Activated T-helper 1 cell treated with Interleukin-2 at 50 U/mL for 16 hours (primary cell): Measurements from ENCODE around the gene SYNJ2.

Experiments
- DNase-seq: peaks from one replicate; pipeline ENCODE4 v3.0.0-alpha.2; 2020; ENCODE audit warnings: low read depth

The SYNJ2 gene

DNA sequence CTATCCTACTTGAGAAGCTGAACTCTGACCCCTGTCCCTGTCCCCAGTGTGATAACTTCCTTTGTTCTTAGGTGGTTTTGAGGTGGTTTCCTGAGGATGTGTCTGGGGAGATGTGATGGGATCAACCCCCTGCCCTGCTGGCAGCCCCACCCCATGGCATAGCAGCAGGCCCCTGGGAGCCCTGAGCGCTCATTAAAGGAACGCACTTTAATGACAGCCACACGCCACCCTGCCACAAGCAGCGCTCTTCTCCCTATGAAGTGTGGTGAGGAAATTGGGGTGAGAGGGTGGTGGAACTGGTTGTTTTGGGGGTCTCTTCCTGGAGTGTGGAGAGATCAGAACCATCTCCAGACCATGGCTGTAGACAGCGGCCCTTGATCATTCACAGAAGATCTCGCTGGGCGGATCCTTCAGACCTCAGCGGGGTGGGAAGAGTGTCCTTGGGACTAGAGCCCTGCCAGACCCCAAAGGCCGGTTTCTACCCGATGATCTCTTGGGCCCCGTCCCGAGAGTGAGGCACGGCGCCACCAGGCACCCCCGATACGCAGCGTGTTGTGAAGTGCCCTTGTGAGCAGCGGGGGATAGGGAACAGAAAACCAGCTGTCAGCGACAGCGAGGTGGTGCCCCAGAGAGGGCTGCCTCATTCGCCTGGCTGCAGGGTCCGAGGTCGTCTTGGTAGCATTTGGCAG lies 45.4 kb downstream of the SYNJ2 start:
- no peak for DNase-seq

GRCh38 chr6:158027590-158028285 lies 46.1 kb downstream of the SYNJ2 start:
- DNase-seq = no peak

DNA sequence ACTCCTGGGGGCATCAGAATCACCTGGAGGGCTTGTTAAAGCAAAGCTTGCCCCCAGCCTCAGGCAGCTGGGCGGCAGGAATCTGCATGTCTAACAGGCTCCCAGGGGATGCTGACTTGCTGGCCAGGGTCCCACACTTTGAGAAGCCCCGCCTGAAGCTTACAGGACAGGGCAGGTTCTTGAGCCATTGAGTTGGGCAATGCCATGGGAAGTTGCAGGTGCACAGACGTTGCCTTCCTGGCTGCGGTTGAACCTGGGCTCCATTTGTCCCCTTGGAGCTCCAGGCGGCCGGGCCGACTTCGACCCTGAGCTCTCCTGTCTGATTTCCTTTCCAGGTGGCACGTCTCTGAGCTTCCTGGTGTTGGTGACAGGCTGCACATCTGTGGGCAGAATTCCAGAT lies 46.8 kb downstream of the SYNJ2 start:
- DNase-seq = no peak

GRCh38 chr6:158028876-158029275 lies 47.2 kb downstream of the SYNJ2 start:
- DNase-seq = no peak

DNA sequence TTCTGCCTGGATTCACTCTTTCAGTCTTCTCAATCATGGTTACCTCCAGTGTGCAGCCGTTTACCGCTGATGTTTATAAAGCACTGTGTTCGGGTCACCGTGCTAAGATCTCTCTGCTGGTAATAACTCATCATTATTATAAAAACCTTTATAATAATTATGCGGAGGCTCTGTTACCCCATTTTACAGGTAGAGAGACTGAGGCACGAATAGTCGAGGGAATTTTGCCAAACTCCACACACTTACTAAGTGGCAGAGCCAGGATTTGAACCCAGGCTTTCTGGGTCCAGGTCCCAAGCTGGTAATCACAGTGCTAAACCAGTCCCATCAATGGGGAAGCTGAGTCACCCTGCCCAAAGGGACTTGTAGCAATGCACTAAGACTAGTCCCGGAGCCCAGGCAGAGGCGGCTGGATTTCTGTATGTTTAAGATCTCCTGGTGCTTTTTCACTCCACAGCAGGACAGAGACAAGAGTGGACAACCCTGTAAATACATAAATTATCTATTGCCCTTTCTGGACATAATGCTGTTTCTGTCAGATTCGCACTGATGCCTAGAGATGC lies 48.1 kb downstream of the SYNJ2 start:
- DNase-seq = no peak

DNA sequence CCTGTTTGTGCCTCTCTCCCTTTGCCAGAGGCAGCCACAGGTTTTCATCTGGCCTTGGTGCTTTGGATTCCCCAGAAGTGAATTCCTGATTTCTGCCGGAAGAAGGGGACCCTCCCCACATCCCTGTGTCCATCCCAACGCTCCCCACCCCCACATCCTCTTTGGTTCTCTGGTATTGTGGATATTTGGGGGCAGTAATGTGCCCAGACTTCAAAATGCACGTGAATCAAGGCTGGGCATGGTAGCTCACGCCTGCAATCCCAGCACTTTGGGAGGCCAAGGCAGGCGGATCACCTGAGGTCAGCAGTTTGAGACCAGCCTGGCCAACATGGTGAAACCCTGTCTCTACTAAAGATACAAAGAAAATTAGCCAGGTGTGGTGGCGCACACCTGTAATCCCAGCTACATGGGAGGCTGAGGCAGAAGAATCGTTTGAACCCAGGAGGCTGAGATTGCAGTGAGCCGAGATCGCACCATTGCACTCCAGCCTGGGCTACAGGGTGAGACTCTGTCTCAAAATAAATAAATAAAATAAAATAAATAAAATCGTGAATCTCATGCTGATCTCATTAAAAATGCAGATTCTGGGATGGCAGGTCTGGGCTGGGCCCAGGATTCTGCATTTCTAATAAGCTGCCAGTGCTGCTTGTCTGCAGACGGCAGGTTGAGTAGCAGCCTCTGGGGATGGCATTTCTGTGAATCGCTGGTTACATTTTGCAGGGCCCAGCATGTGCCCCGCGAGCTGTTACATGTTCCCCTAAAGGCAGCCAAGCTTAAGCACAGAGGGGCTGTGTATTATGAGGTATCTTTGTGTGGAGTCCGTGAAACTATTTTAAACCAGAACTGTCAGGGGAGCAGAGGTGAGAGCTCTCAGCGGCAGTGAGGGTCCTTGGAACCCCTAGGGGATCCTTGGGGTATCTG lies 49.0 kb downstream of the SYNJ2 start:
- DNase-seq = no peak

- DNase-seq = peak; percentile 8
These were observed 50.0 kb downstream of the SYNJ2 start for GRCh38 chr6:158031381-158032353.

- DNase-seq = no peak
These were observed 50.7 kb downstream of the SYNJ2 start for GRCh38 chr6:158032354-158032733.

GRCh38 chr6:158033077-158033750 lies 51.6 kb downstream of the SYNJ2 start:
- no peak for DNase-seq

DNA sequence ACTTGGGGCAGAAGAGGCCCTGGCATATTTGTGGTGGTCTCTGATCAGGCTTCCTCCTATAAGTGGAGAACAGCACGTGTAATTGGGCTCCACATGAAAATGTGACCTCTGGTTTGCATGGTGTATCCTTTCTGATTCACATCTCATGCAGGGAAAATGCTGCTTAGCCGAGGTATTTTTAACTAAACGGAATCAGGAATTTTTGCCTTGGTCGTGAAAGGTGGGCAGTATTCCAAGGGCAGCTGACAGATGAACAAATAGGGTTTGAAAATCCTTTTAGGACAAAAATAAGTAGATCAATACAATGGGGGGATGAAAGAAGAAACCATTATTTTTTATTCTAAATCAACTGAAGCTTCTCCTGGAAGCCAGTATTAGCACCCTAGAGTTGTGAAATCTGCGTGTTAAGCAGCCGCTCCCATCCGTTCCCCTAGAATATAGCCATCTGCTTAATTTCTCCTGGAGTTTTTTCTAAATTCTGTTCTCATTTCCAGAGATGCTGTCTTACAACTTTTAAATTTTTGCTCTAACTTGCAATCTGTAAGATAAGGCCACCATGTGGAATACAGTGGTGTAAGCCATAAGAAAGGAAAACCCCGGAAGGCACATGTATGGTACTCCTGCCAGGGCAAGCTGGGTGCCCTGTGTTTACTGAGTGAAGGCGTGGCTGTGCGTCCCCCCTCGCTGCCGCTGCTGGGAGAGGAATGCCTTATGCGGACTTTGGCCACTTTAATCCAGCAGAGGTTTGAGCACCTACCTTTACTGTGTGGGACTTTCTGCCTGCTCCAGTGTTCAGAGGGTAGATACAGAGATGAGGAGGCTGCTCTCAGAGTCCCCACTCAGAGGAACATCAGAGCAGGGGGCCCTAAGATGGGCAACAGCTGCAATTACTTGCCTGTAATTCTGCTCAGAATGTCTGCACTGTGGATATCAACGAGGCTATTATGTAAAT lies 52.4 kb downstream of the SYNJ2 start:
- no peak for DNase-seq

DNA sequence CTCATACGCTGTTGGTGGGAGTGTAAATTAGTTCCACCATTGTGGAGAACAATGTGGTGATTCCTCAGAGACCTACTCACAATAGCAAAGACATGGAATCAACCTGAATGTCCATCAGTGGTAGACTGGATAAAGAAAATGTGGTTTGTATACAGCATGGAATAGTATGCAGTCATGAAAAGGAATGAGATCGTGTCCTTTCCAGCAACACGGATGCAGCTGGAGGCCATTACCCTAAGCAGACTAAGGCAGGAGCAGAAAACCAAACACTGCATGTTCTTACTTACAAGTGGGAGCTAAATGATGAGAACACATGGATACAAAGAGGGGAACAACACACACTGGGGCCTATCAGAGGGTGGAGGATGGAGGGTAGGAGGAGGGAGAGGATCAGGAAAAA lies 54.6 kb downstream of the SYNJ2 start:
- no peak for DNase-seq

DNA sequence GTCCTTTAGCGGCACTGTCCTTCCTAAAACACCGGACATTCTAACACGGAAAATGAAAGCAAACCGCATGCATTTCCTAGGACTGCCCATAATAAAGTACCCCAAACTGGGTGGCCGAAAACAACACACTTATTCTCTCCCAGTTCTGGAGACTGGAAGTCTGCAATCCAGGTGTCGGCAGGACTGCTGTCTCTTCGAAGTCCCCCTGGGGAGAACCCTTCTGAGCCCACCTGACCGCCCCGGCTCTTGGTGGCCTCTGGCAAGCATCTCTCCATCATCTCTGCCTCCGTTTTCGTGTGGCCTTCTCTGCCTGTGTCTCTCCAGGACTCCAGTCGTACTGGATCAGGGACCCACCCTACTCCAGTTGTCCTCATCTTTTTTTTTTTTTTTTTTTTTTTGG lies 55.4 kb downstream of the SYNJ2 start:
- DNase-seq = no peak

DNA sequence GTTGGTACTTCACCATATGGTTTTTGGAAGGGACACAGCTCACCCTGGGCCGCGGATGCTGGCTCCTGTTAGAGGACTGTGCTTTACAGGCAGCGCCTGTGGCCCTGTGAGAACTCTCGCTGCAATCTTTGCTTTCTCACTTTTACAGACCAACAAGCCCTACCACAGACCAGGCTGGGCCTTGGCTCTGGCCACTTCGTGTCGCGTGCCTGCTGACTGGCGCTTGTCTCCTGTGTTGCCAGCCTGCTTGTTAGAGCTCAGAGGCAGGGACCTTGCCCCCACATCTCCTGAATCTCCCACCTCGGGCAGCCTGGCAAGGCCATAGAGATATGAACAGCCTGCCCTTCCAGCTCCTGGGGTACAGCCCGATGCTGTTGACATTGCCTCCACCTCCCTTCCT lies 56.1 kb downstream of the SYNJ2 start:
- no peak for DNase-seq

- no peak for DNase-seq
These were observed 56.9 kb downstream of the SYNJ2 start for GRCh38 chr6:158038291-158039177.

DNA sequence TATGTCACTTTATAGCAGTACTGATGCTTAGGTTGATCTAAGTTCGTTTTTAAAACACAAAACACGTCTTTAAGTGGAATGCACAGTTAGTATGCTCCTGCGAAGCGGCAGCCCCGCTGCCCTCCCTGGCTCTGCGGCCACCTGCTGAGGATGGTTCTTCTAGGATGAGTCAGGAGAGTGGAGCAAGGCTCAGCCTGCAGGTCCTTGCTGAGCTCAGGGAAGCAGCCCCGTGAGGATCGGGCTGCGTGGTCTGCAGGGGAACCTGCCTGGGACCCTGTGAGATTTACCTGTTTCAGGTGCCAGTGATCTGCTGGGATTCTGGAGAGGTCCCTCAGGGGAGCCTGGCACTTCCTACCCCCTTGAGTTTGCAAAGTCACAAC lies 57.5 kb downstream of the SYNJ2 start:
- no peak for DNase-seq

- DNase-seq = no peak
These were observed 57.9 kb downstream of the SYNJ2 start for GRCh38 chr6:158039571-158040050.

GRCh38 chr6:158040051-158040803 lies 58.6 kb downstream of the SYNJ2 start:
- no peak for DNase-seq
